Fibroblast of lung (primary cell): ENCODE data around the gene RADIL.

ENCODE experiments used
- CTCF ChIP-seq, 2 donors: IDR thresholded peaks in 1 of 2; conservative IDR thresholded peaks in 1 of 2; 1 replicate in 1 of 2; 2 replicates in 1 of 2; pipeline ENCODE4 v1.5.1; 2011 to 2012; ENCODE audit warnings: low read length in 2 of 2, control low read depth in 1 of 2, inconsistent platforms in 1 of 2, low read depth in 1 of 2, mild to moderate bottlenecking in 1 of 2
- EZH2 ChIP-seq: IDR thresholded peaks from 2 replicates; pipeline ENCODE4 v1.5.1; 2012; ENCODE audit warnings: low read length, control low read depth, mild to moderate bottlenecking; ENCODE audit errors: missing control alignments

DNA sequence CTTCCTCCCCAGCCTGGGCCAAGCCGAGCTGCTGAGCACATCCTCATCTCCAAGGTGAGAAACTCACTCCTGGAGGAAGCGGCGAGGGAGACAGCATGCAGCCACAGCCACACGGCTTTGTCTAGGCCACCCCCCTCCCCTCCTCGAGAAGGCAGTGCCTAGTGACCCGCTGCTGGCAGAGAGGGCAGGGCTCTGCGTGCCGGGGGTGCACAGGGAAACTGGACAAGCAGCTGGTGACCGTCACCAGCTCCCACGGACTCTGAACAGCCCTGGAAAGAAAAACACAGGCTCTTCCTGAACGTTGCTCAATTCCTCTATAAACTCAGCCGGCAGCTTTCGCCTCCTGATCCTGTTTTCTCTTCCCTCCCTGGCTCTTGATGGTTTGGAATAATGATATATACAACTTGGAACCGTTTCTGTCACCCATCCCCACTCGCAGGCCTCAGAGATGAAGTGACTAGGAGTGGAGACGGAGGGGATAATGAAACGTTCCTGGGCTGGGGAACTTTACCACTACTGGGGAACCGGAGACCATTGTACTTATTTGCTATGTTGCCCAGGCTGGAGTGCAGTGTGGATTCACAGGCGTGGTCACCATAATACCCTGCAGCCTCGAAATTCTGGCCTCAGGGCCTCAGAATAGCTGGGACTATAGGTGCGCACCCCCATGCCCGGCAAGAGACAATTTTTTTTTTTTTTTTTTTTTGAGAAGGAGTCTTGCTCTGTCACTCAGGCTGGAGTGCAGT is 41.0 kb downstream of the RADIL start:
- no peak for TF ChIP-seq CTCF (conservative IDR thresholded peaks at IDR 0.05 in 1 of 2, IDR thresholded peaks at IDR 0.05 in 1 of 2; ENCODE audit: low read depth in 1 of 2, low read length in 2 of 2)
- TF ChIP-seq EZH2, result no peak
